SK-N-SH (cell line): ENCODE measurements around the gene CRIP1. TPM values are rescaled to one million over a fixed set of nuclear protein-coding genes. Genes with fewer than 3 reads are reported as not detected.

Experiments used
- CTCF ChIA-PET: fragments of 300-600, 350-600 bp; formaldehyde crosslinking; extraction: SDS; loops from one replicate; lab custom pipeline; 2021; lab: Yijun Ruan, JAX
- POLR2A ChIA-PET: fragments of 350-600 bp; sonication (Branson Sonifier 250); formaldehyde crosslinking; extraction: SDS; loops from one replicate; lab custom pipeline; 2020; ENCODE audit warnings: antibody characterized with exemption, inconsistent platforms; lab: Yijun Ruan, JAX
- DNase-seq: peaks from one replicate; pipeline ENCODE4 v3.0.0; 2012
- H2AFZ ChIP-seq: fragments of 200-600 bp; sonication (generic); 2 replicates; pipeline ENCODE4 v1.8.1; 2016; ENCODE audit warnings: antibody characterized with exemption, mild to moderate bottlenecking, low read depth
- H3F3A ChIP-seq: fragments of 200-600 bp; sonication (generic); replicated peaks from 2 replicates; pipeline ENCODE3; 2016; ENCODE audit warnings: antibody characterized with exemption, mild to moderate bottlenecking; ENCODE audit not compliant: insufficient read depth
- H3K27ac ChIP-seq, 2 experiments: fragments of 200-500 bp in 1 of 2; fragments of 200-600 bp in 1 of 2; sonication (Bioruptor generic) in 1 of 2; sonication (generic), shearing (Covaris generic) in 1 of 2; 2 replicates each; pipeline versions ENCODE4 v1.5.1 to v1.6.1; 2014 to 2016; ENCODE audit warnings: low read depth in 2 of 2, inconsistent platforms in 1 of 2, low read length in 1 of 2, mild to moderate bottlenecking in 1 of 2, mixed read lengths in 1 of 2
- H3K27me3 ChIP-seq: fragments of 200-600 bp; sonication (generic), shearing (Covaris generic); 2 replicates; pipeline ENCODE4 v1.6.1; 2016; ENCODE audit warnings: mixed run types; ENCODE audit not compliant: insufficient read depth
- H3K36me3 ChIP-seq, 2 experiments: fragments of 200-500 bp in 1 of 2; fragments of 200-600 bp in 1 of 2; sonication (Bioruptor generic) in 1 of 2; sonication (generic) in 1 of 2; replicated peaks in 1 of 2; 2 replicates each; pipeline versions ENCODE3 to v1.5.1; 2014 to 2016; ENCODE audit warnings: low read length in 1 of 2, mild to moderate bottlenecking in 1 of 2; ENCODE audit not compliant: insufficient read depth in 2 of 2, control insufficient read depth in 1 of 2
- H3K4me1 ChIP-seq, 2 experiments: fragments of 200-500 bp in 1 of 2; fragments of 200-600 bp in 1 of 2; sonication (Bioruptor generic) in 1 of 2; sonication (generic), shearing (Covaris generic) in 1 of 2; 2 replicates each; pipeline versions ENCODE4 v1.5.1 to v1.6.1; 2014 to 2016; ENCODE audit warnings: low read depth in 1 of 2, low read length in 1 of 2, mixed run types in 1 of 2; ENCODE audit not compliant: insufficient read depth in 2 of 2, control insufficient read depth in 1 of 2
- H3K4me2 ChIP-seq: fragments of 200-600 bp; sonication (generic), shearing (Covaris generic); 2 replicates; pipeline ENCODE4 v1.6.1; 2017; ENCODE audit warnings: mixed run types
- H3K4me3 ChIP-seq, 2 experiments: fragments of 200-500 bp in 1 of 2; fragments of 200-600 bp in 1 of 2; sonication (Bioruptor generic) in 1 of 2; sonication (generic), shearing (Covaris generic) in 1 of 2; 2 replicates each; pipeline versions ENCODE4 v1.5.1 to v1.8.1; 2014 to 2016; ENCODE audit warnings: low read depth in 2 of 2, inconsistent platforms in 1 of 2, low read length in 1 of 2, mild to moderate bottlenecking in 1 of 2, mixed read lengths in 1 of 2, moderate library complexity in 1 of 2
- H3K79me2 ChIP-seq: fragments of 200-600 bp; sonication (generic); 2 replicates; pipeline ENCODE4 v1.8.1; 2017; ENCODE audit warnings: mild to moderate bottlenecking; ENCODE audit not compliant: insufficient read depth
- H3K9ac ChIP-seq: fragments of 200-600 bp; sonication (generic); 2 replicates; pipeline ENCODE4 v1.6.1; 2017; ENCODE audit warnings: mixed run types
- H3K9me2 ChIP-seq: fragments of 200-600 bp; sonication (generic); 2 replicates; pipeline ENCODE4 v1.6.1; 2017; ENCODE audit warnings: mixed run types
- H3K9me3 ChIP-seq: fragments of 200-600 bp; sonication (generic); 2 replicates; pipeline ENCODE4 v1.6.1; 2017; ENCODE audit warnings: mixed run types, mild to moderate bottlenecking, moderate library complexity
- H4K20me1 ChIP-seq: fragments of 200-600 bp; sonication (generic); 2 replicates; pipeline ENCODE4 v1.6.1; 2017; ENCODE audit warnings: mild to moderate bottlenecking, mixed run types; ENCODE audit not compliant: insufficient read depth
- CTCF ChIP-seq: fragments of 200-600 bp; sonication (generic); IDR thresholded peaks from 2 replicates; pipeline ENCODE4 v1.6.1; 2017; ENCODE audit warnings: antibody characterized with exemption, mild to moderate bottlenecking, moderate library complexity
- ELF1 ChIP-seq: IDR thresholded peaks from 2 replicates; pipeline ENCODE4 v1.4.0; 2012
- EP300 ChIP-seq, 2 experiments: IDR thresholded peaks; 2 replicates each; pipeline versions ENCODE4 v1.4.0 to v1.6.1; 2012; ENCODE audit warnings: borderline replicate concordance in 1 of 2, low read depth in 1 of 2, low read length in 1 of 2
- EZH2phosphoT487 ChIP-seq: fragments of 200-600 bp; sonication (generic); IDR thresholded peaks from 2 replicates; pipeline ENCODE4 v1.6.1; 2017; ENCODE audit warnings: low read depth, mixed run types, mild to moderate bottlenecking, antibody characterized with exemption, moderate library complexity, borderline replicate concordance
- FOSL2 ChIP-seq: IDR thresholded peaks from 2 replicates; pipeline ENCODE4 v1.4.0; 2012; ENCODE audit warnings: low read depth, mild to moderate bottlenecking, moderate library complexity, borderline replicate concordance
- FOXJ3 ChIP-seq: sonication (generic); formaldehyde crosslinking; IDR thresholded peaks from 2 replicates; pipeline ENCODE4 v1.5.1; 2020; ENCODE audit warnings: mild to moderate bottlenecking, missing genetic modification reagents
- FOXM1 ChIP-seq: IDR thresholded peaks from 2 replicates; pipeline ENCODE4 v1.4.0; 2012; ENCODE audit warnings: low read depth, mild to moderate bottlenecking
- JUND ChIP-seq: IDR thresholded peaks from 2 replicates; pipeline ENCODE4 v1.4.0; 2012
- MAX ChIP-seq: IDR thresholded peaks from 2 replicates; pipeline ENCODE4 v1.4.0; 2012; ENCODE audit warnings: low read depth
- MXI1 ChIP-seq: IDR thresholded peaks from 2 replicates; pipeline ENCODE4 v1.6.1; 2012; ENCODE audit warnings: mild to moderate bottlenecking, low read depth, low read length, improper control_type of control experiment
- NRF1 ChIP-seq: IDR thresholded peaks from 2 replicates; pipeline ENCODE4 v1.6.1; 2012; ENCODE audit warnings: low read depth, mild to moderate bottlenecking, low read length
- POLR2AphosphoS5 ChIP-seq: IDR thresholded peaks from 2 replicates; pipeline ENCODE4 v1.6.1; 2012; ENCODE audit warnings: low read depth, low read length
- RAD21 ChIP-seq: IDR thresholded peaks from 2 replicates; pipeline ENCODE4 v1.6.1; 2012; ENCODE audit warnings: mild to moderate bottlenecking, low read length
- SMC3 ChIP-seq: IDR thresholded peaks from 2 replicates; pipeline ENCODE4 v1.6.1; 2012; ENCODE audit warnings: low read depth, low read length, improper control_type of control experiment
- TAF1 ChIP-seq: IDR thresholded peaks from 2 replicates; pipeline ENCODE4 v1.6.1; 2012; ENCODE audit warnings: low read depth, mild to moderate bottlenecking, low read length, moderate library complexity, borderline replicate concordance
- TCF12 ChIP-seq: IDR thresholded peaks from 2 replicates; pipeline ENCODE4 v1.4.0; 2012
- TEAD4 ChIP-seq: IDR thresholded peaks from 2 replicates; pipeline ENCODE4 v1.4.0; 2012; ENCODE audit warnings: mild to moderate bottlenecking, borderline replicate concordance; ENCODE audit not compliant: insufficient read depth
- WGBS: methylation state at CpG from one replicate; pipeline ENCODE4 v1.1.6; 2017; ENCODE audit warnings: low lambda C conversion rate; 5-methylcytosine and 5-hydroxymethylcytosine counted together
- polyA plus RNA-seq, 3 experiments: library from polyadenylated mRNA; depleted of rRNA; stranded (reverse); fragments of >200 nt; gene quantifications; 2 replicates each; pipeline ENCODE4 v1.2.3, GENCODE V29; 2012
- TF ChIP-seq, protein P1 (sequence below): IDR thresholded peaks from 2 replicates; pipeline ENCODE4 v1.6.1; 2012; ENCODE audit warnings: mild to moderate bottlenecking, low read depth, low read length, moderate library complexity
- TF ChIP-seq, protein P2 (sequence below): IDR thresholded peaks from 2 replicates; pipeline ENCODE4 v1.4.0; 2012; ENCODE audit warnings: low read depth, borderline replicate concordance

Gene CRIP1
- polyA plus RNA-seq, 1 of the 3 experiments (the other 2 are of a cell fraction): 0.72 TPM

DNA sequence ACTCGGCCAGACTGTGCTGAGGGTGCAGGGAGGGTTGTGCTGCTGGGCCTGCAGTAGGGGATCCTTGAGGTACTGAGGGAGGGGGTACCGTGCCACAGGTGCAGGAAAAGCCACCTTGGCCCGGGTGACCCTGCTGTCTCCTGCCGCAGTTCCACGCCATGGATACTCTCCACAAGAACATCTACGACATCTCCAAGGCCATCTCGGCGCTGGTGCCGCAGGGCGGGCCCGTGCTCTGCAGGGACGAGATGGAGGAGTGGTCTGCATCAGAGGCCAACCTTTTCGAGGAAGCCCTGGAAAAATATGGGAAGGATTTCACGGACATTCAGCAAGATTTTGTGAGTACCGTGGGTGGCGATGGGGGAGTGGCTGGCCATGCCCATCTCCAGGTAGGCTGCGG, 26.1 kb upstream of the CRIP1 start:
- H3K4me1 ChIP-seq: peaks cover 0 to 3% of the 10 kb centered on the region in 2 experiments; a peak in 1 of 4 replicates
- H4K20me1 ChIP-seq: no peaks in the 10 kb centered on the region
- no peak overlapping the region for H2AFZ ChIP-seq
- no peak overlapping the region for H3K27ac ChIP-seq
- H3K27me3 ChIP-seq: no peaks in the 10 kb centered on the region
- H3K79me2 ChIP-seq: no peaks in the 10 kb centered on the region; the same call in 1 of the 2 replicates
- DNase-seq: no peak
- POLR2A ChIA-PET: no interaction called here
- no peaks in the 10 kb centered on the region for H3F3A ChIP-seq
- H3K36me3 ChIP-seq: peaks cover 4 to 70% of the 10 kb centered on the region in 2 experiments
- H3K9me2 ChIP-seq: no peaks in the 10 kb centered on the region
- CTCF ChIA-PET: interaction anchor here (1.0 kb wide), 1 partner anchor 12 kb away, joined by 3 read pairs; no protein-coding TSS in a partner anchor
- WGBS: 94% methylated on average over 14 of the region's 17 CpGs
- TF ChIP-seq MAX (no peak), JUND (no peak), RAD21 (no peak), MXI1 (no peak), NRF1 (no peak), FOXM1 (no peak), FOXJ3 (CRISPR knock-in tag) (no peak), CTCF (no peak), POLR2AphosphoS5 (no peak), EZH2phosphoT487 (no peak), FOSL2 (no peak), TAF1 (no peak), ELF1 (no peak), EP300 (IDR thresholded peaks at IDR 0.05; ENCODE audit: borderline replicate concordance in 1 of 2, low read depth in 1 of 2, low read length in 1 of 2) (no peak), SMC3 (no peak), TEAD4 (no peak), TCF12 (no peak)
- TF ChIP-seq, protein P1, sequence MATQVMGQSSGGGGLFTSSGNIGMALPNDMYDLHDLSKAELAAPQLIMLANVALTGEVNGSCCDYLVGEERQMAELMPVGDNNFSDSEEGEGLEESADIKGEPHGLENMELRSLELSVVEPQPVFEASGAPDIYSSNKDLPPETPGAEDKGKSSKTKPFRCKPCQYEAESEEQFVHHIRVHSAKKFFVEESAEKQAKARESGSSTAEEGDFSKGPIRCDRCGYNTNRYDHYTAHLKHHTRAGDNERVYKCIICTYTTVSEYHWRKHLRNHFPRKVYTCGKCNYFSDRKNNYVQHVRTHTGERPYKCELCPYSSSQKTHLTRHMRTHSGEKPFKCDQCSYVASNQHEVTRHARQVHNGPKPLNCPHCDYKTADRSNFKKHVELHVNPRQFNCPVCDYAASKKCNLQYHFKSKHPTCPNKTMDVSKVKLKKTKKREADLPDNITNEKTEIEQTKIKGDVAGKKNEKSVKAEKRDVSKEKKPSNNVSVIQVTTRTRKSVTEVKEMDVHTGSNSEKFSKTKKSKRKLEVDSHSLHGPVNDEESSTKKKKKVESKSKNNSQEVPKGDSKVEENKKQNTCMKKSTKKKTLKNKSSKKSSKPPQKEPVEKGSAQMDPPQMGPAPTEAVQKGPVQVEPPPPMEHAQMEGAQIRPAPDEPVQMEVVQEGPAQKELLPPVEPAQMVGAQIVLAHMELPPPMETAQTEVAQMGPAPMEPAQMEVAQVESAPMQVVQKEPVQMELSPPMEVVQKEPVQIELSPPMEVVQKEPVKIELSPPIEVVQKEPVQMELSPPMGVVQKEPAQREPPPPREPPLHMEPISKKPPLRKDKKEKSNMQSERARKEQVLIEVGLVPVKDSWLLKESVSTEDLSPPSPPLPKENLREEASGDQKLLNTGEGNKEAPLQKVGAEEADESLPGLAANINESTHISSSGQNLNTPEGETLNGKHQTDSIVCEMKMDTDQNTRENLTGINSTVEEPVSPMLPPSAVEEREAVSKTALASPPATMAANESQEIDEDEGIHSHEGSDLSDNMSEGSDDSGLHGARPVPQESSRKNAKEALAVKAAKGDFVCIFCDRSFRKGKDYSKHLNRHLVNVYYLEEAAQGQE: no peak
- TF ChIP-seq, protein P2, sequence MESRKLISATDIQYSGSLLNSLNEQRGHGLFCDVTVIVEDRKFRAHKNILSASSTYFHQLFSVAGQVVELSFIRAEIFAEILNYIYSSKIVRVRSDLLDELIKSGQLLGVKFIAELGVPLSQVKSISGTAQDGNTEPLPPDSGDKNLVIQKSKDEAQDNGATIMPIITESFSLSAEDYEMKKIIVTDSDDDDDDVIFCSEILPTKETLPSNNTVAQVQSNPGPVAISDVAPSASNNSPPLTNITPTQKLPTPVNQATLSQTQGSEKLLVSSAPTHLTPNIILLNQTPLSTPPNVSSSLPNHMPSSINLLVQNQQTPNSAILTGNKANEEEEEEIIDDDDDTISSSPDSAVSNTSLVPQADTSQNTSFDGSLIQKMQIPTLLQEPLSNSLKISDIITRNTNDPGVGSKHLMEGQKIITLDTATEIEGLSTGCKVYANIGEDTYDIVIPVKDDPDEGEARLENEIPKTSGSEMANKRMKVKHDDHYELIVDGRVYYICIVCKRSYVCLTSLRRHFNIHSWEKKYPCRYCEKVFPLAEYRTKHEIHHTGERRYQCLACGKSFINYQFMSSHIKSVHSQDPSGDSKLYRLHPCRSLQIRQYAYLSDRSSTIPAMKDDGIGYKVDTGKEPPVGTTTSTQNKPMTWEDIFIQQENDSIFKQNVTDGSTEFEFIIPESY: no peak
- no peak overlapping the region for H3K4me2 ChIP-seq
- H3K9me3 ChIP-seq: no peaks in the 10 kb centered on the region
- no peak overlapping the region for H3K9ac ChIP-seq
- H3K4me3 ChIP-seq: no peak overlapping the region
